ENCODE results near the gene ABITRAM.

DNA sequence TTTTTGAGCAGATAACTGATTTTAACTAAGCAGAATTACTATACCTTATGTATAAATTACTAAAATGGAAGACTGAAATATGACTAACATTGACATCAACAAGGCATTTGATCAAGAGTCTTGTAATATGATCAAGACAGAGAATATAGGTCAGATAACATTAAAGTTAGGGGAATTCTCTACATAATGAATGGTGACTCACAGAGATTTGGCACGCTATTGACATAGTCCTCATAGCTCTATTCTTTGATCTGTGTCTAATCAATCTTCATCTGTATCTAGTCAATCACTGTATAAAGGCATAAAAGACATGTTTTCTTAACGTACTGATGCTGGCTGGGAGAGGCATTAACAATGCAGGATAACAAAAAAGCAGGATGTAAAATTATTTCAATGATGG, 17.4 kb downstream of the ABITRAM start:
- TF ChIP-seq, protein P1, sequence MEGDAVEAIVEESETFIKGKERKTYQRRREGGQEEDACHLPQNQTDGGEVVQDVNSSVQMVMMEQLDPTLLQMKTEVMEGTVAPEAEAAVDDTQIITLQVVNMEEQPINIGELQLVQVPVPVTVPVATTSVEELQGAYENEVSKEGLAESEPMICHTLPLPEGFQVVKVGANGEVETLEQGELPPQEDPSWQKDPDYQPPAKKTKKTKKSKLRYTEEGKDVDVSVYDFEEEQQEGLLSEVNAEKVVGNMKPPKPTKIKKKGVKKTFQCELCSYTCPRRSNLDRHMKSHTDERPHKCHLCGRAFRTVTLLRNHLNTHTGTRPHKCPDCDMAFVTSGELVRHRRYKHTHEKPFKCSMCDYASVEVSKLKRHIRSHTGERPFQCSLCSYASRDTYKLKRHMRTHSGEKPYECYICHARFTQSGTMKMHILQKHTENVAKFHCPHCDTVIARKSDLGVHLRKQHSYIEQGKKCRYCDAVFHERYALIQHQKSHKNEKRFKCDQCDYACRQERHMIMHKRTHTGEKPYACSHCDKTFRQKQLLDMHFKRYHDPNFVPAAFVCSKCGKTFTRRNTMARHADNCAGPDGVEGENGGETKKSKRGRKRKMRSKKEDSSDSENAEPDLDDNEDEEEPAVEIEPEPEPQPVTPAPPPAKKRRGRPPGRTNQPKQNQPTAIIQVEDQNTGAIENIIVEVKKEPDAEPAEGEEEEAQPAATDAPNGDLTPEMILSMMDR (IDR thresholded peaks at IDR 0.05), result no peak
- TF ChIP-seq POLR2A (IDR thresholded peaks at IDR 0.05), result no peak

All from ovary (tissue), 3 donors.